Fibroblast of pulmonary artery (primary cell): ENCODE measurements around the gene ZSWIM8.
"Not testable (repeated sequence)": the region's sequence is repeated elsewhere in the genome, so short reads cannot be mapped to it uniquely, and the experiment has no call there.

Experiments used
- DNase-seq: peaks from one replicate; pipeline ENCODE4 v3.0.0-alpha.2; 2010; ENCODE audit warnings: low read depth
- H3K4me3 ChIP-seq: replicated peaks from 2 replicates; pipeline ENCODE4 v1.5.1; 2011; ENCODE audit warnings: low read depth, mild to moderate bottlenecking, control low read depth, low read length, moderate library complexity
- CTCF ChIP-seq: IDR thresholded peaks from 2 replicates; pipeline ENCODE4 v1.5.1; 2011; ENCODE audit warnings: mild to moderate bottlenecking, control low read depth, low read length, inconsistent platforms; ENCODE audit errors: missing control alignments

The ZSWIM8 gene

GRCh38 chr10:73788864-73789658 is 3.7 kb downstream of the ZSWIM8 start:
- no peak for DNase-seq
- no peak for TF ChIP-seq CTCF
- no peak overlapping the region for H3K4me3 ChIP-seq

DNA sequence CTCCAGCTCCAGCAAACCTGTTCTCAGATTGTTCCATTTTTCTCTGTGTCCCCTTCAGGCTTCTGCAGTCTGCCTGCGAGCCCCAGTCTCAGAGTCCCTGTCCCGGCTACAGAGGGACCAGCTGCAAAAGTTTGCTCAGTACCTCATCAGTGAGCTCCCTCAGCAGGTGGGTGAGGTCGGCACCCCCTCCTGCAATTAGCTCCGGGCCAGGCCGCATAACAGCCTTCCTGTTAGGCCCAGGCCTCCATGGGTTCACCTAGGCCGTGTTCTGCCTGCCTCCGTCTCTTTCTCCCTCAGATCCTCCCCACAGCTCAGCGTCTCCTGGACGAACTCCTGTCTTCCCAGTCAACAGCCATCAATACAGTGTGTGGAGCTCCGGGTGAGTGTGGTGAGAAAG is 4.3 kb downstream of the ZSWIM8 start:
- no peak overlapping the region for H3K4me3 ChIP-seq
- no peak for DNase-seq
- TF ChIP-seq CTCF = no peak

GRCh38 chr10:73790886-73791625 is 5.7 kb downstream of the ZSWIM8 start:
- H3K4me3 ChIP-seq = no peak overlapping the region
- no peak for DNase-seq
- no peak for TF ChIP-seq CTCF

GRCh38 chr10:73791871-73792400 is 6.5 kb downstream of the ZSWIM8 start:
- no peak overlapping the region for H3K4me3 ChIP-seq
- no peak for DNase-seq
- TF ChIP-seq CTCF = no peak

DNA sequence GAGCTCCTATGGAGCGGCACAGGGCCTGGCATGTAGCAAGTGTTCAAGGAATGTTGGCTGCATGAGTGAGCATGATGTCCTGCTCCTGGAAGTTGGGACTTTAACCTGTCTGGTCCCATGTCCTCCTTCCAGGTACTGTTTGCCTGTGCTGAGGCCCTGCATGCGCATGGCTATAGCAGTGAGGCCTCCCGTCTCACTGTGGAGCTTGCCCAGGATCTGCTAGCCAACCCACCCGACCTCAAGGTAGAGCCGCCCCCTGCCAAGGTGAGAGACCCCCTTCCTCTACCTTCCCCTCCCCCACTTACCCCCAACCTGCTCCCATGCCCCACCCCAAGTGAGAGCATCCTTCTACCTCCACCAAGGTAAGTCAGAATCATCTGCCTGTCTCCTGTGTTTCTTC is 8.1 kb downstream of the ZSWIM8 start:
- no peak overlapping the region for H3K4me3 ChIP-seq
- TF ChIP-seq CTCF = no peak
- no peak for DNase-seq

GRCh38 chr10:73795491-73795890 is 10.1 kb downstream of the ZSWIM8 start:
- not testable (repeated sequence) for H3K4me3 ChIP-seq, DNase-seq

GRCh38 chr10:73796035-73796434 is 10.6 kb downstream of the ZSWIM8 start:
- not testable (repeated sequence) for H3K4me3 ChIP-seq, DNase-seq
